OCI-LY7 (cell line): ENCODE measurements around the gene CTAG1A. TPM values are rescaled to one million over a fixed set of nuclear protein-coding genes. Genes with fewer than 3 reads are reported as not detected.
"Not testable (repeated sequence)": the region's sequence is repeated elsewhere in the genome, so short reads cannot be mapped to it uniquely, and the experiment has no call there.

Source experiments
- Bru-seq: library from RNA; stranded (reverse); fragments of 400-500 nt; gene quantifications from one replicate; lab custom pipeline; 2021; lab: Mats Ljungman, UMichigan
- BruChase-seq, 2 experiments: library from RNA; stranded (reverse); fragments of 400-500 nt; gene quantifications; one replicate each; lab custom pipeline; 2021; lab: Mats Ljungman, UMichigan
- BruUV-seq: library from RNA; stranded (reverse); fragments of 400-500 nt; replicated peaks from 2 replicates; lab custom pipeline; 2021; lab: Mats Ljungman, UMichigan
- CTCF ChIA-PET: fragments of 300-600 bp; sonication (Branson Sonifier 250); formaldehyde crosslinking; loops from one replicate; lab custom pipeline; 2022; ENCODE audit warnings: antibody characterized with exemption; ENCODE audit not compliant: unreplicated experiment; lab: Charles Lee
- POLR2A ChIA-PET: fragments of 300-600 bp; sonication (Branson Sonifier 250); formaldehyde crosslinking; loops from one replicate; lab custom pipeline; 2022; ENCODE audit warnings: antibody characterized with exemption; lab: Charles Lee
- DNase-seq: peaks from one replicate; pipeline ENCODE4 v3.0.0-alpha.2; 2015; ENCODE audit warnings: low spot score
- H2AFZ ChIP-seq: fragments of 200-600 bp; sonication (generic), shearing (Covaris generic); 2 replicates; pipeline ENCODE4 v1.6.1; 2014; ENCODE audit warnings: mild to moderate bottlenecking, antibody characterized with exemption, low read length, moderate library complexity
- H3K27ac ChIP-seq: fragments of 200-600 bp; sonication (generic); 2 replicates; pipeline ENCODE4 v1.5.1; 2014; ENCODE audit warnings: mixed run types, low read depth, mild to moderate bottlenecking, moderate library complexity, low read length, inconsistent platforms; ENCODE audit not compliant: poor library complexity, severe bottlenecking
- H3K36me3 ChIP-seq: fragments of 200-600 bp; sonication (generic); 2 replicates; pipeline ENCODE4 v1.6.1; 2014; ENCODE audit warnings: mild to moderate bottlenecking, antibody characterized with exemption, low read length, moderate library complexity, mixed read lengths; ENCODE audit not compliant: insufficient read depth
- H3K4me1 ChIP-seq: fragments of 200-600 bp; sonication (generic); 2 replicates; pipeline ENCODE4 v1.5.1; 2014; ENCODE audit warnings: mild to moderate bottlenecking, low read length; ENCODE audit not compliant: insufficient read depth, poor library complexity, severe bottlenecking
- H3K4me2 ChIP-seq: fragments of 200-600 bp; sonication (generic); 2 replicates; pipeline ENCODE4 v1.6.1; 2014; ENCODE audit warnings: mild to moderate bottlenecking, low read length
- H3K4me3 ChIP-seq: fragments of 200-600 bp; sonication (generic); 2 replicates; pipeline ENCODE4 v1.5.1; 2014; ENCODE audit warnings: mild to moderate bottlenecking, low read depth, low read length; ENCODE audit not compliant: poor library complexity, severe bottlenecking
- H3K79me2 ChIP-seq: fragments of 200-600 bp; sonication (generic); 2 replicates; pipeline ENCODE4 v1.6.1; 2016; ENCODE audit warnings: low read depth, mild to moderate bottlenecking, low read length, moderate library complexity, mixed read lengths; ENCODE audit not compliant: insufficient read depth
- H3K9me2 ChIP-seq: fragments of 200-600 bp; sonication (generic); 2 replicates; pipeline ENCODE4 v1.6.1; 2016; ENCODE audit warnings: mild to moderate bottlenecking, low read length, mixed read lengths; ENCODE audit not compliant: insufficient read depth
- H3K9me3 ChIP-seq: fragments of 200-600 bp; sonication (generic); 2 replicates; pipeline ENCODE4 v1.6.1; 2014; ENCODE audit warnings: mild to moderate bottlenecking, mixed run types, low read length, mixed read lengths
- H4K20me1 ChIP-seq: fragments of 200-600 bp; sonication (generic); 2 replicates; pipeline ENCODE4 v1.6.1; 2014; ENCODE audit warnings: mild to moderate bottlenecking, antibody characterized with exemption, low read length, moderate library complexity, mixed read lengths; ENCODE audit not compliant: insufficient read depth
- CTCF ChIP-seq: fragments of 200-600 bp; sonication (generic); conservative IDR thresholded peaks from 2 replicates; pipeline ENCODE4 v1.5.1; 2014; ENCODE audit warnings: mild to moderate bottlenecking, antibody characterized with exemption, low read length, moderate library complexity, mixed read lengths
- EZH2phosphoT487 ChIP-seq: fragments of 200-600 bp; sonication (generic); IDR thresholded peaks from 2 replicates; pipeline ENCODE4 v1.6.1; 2018; ENCODE audit warnings: low read depth, borderline replicate concordance, mild to moderate bottlenecking, mixed run types, antibody characterized with exemption, low read length, moderate library complexity, mixed read lengths
- intact Hi-C: fragments of 100-400 bp; cut with micrococcal nuclease; formaldehyde crosslinking; loops from one replicate; pipeline ENCODE4 v1.10.0; 2022; ENCODE audit not compliant: unreplicated experiment
- long read RNA-seq: library from polyadenylated mRNA; stranded (forward); transcript quantifications from one replicate; pipeline ENCODE4 v2.0.0, GENCODE V29; 2022
- total RNA-seq, 2 experiments: library from RNA; depleted of rRNA in 1 of 2; stranded (reverse); fragments of >200 nt in 1 of 2; shearing (Covaris generic) in 1 of 2; gene quantifications; 2 replicates each; pipeline ENCODE4 v1.2.3, GENCODE V29; 2014 to 2022

Gene CTAG1A
- total RNA-seq (2014; rRNA removed; shearing (Covaris generic)): 0.36 TPM in 1 of 2 replicates, not detected in the other
- not detected in 2 replicates for total RNA-seq (2022)
- not detected for Bru-seq, nascent RNA
- not detected for BruChase-seq, experiment 1, labeled RNA remaining after a 6-hour chase
- BruChase-seq, experiment 2, labeled RNA remaining after a 2-hour chase: not detected
- long read RNA-seq: 0 reads

GRCh38 chrX:154584585-154585183, at the start of gene CTAG1A:
Gene CTAG1A, plus strand, starts transcription at chrX:154585133. Its CDS starts 74 bp downstream, at chrX:154585207.
- H3K27ac ChIP-seq, DNase-seq, H3K79me2 ChIP-seq, H3K4me1 ChIP-seq, H4K20me1 ChIP-seq, H3K9me2 ChIP-seq, POLR2A ChIA-PET, H3K9me3 ChIP-seq, H3K4me3 ChIP-seq, H3K36me3 ChIP-seq, H3K4me2 ChIP-seq, CTCF ChIA-PET, H2AFZ ChIP-seq, intact Hi-C loops, BruUV-seq: not testable (repeated sequence)

- H2AFZ ChIP-seq: no peak overlapping the region
- no peak overlapping the region for H3K4me2 ChIP-seq
- no peaks in the 10 kb centered on the region for H3K79me2 ChIP-seq
- H3K9me3 ChIP-seq: no peaks in the 10 kb centered on the region
- intact Hi-C loops: no loop called here
- no peak for DNase-seq
- H3K4me3 ChIP-seq: no peak overlapping the region
- H3K27ac ChIP-seq: no peak overlapping the region
- POLR2A ChIA-PET: interaction anchor here (0.6 kb wide), 1 partner anchor 123 kb away, joined by 3 read pairs; no protein-coding TSS in a partner anchor
- no TSS peak for BruUV-seq
- H4K20me1 ChIP-seq: no peaks in the 10 kb centered on the region
- H3K9me2 ChIP-seq: no peaks in the 10 kb centered on the region
- peaks cover 20% of the 10 kb centered on the region for H3K36me3 ChIP-seq
- TF ChIP-seq EZH2phosphoT487: no peak
- TF ChIP-seq CTCF: no peak
- H3K4me1 ChIP-seq: peaks cover 4% of the 10 kb centered on the region
- CTCF ChIA-PET: no interaction called here
These were observed 49.0 kb upstream of the CTAG1A start for GRCh38 chrX:154535892-154536291.

GRCh38 chrX:154539077-154539476, 45.9 kb upstream of the CTAG1A start:
- Histone ChIP-seq H2AFZ (no peak overlapping the region), H3K9me3 (no peaks in the 10 kb centered on the region), H3K4me1 (peaks cover 9% of the 10 kb centered on the region), H3K36me3 (peaks cover 23% of the 10 kb centered on the region), H4K20me1 (no peaks in the 10 kb centered on the region), H3K4me3 (no peak overlapping the region), H3K4me2 (no peak overlapping the region), H3K27ac (no peak overlapping the region), H3K9me2 (no peaks in the 10 kb centered on the region), H3K79me2 (no peaks in the 10 kb centered on the region)
- TF ChIP-seq EZH2phosphoT487: no peak
- no peak for TF ChIP-seq CTCF
- DNase-seq: no peak
- intact Hi-C loops: no loop called here
- ChIA-PET POLR2A (no interaction called here), CTCF (no interaction called here)
- no TSS peak for BruUV-seq

- H3K4me1 ChIP-seq, H3K4me3 ChIP-seq, H2AFZ ChIP-seq, H3K4me2 ChIP-seq, H3K79me2 ChIP-seq, H3K9me3 ChIP-seq, H4K20me1 ChIP-seq, H3K9me2 ChIP-seq, BruUV-seq, intact Hi-C loops, DNase-seq, H3K27ac ChIP-seq, CTCF ChIA-PET: not testable (repeated sequence)
- peaks cover 22% of the 10 kb centered on the region for H3K36me3 ChIP-seq
- POLR2A ChIA-PET: interaction anchor here (0.7 kb wide), 1 partner anchor 17 kb away, joined by 5 read pairs; no protein-coding TSS in a partner anchor
These were observed 44.6 kb upstream of the CTAG1A start for GRCh38 chrX:154540365-154540764.
